Hematopoietic multipotent progenitor cell (in vitro differentiated cells): ENCODE results near the gene RAP1GAP2. TPM values are rescaled to one million over a fixed set of nuclear protein-coding genes. Genes with fewer than 3 reads are reported as not detected.
A peak's percentile ranks its signal among the peaks of the same experiment; 100 is the strongest.
"Not testable (repeated sequence)": the region's sequence is repeated elsewhere in the genome, so short reads cannot be mapped to it uniquely, and the experiment has no call there.

Source experiments
- DNase-seq, 3 donors: peaks; one replicate each; pipeline ENCODE4 v3.0.0-alpha.2; 2011 to 2015; ENCODE audit warnings: low read depth in 2 of 3, low spot score in 2 of 3
- total RNA-seq: library from RNA; depleted of rRNA; stranded (reverse); fragments of >200 nt; gene quantifications from one replicate; pipeline ENCODE4 v1.2.3, GENCODE V29; 2012

The RAP1GAP2 gene
- total RNA-seq, 1 donor = 28.0 TPM

DNA sequence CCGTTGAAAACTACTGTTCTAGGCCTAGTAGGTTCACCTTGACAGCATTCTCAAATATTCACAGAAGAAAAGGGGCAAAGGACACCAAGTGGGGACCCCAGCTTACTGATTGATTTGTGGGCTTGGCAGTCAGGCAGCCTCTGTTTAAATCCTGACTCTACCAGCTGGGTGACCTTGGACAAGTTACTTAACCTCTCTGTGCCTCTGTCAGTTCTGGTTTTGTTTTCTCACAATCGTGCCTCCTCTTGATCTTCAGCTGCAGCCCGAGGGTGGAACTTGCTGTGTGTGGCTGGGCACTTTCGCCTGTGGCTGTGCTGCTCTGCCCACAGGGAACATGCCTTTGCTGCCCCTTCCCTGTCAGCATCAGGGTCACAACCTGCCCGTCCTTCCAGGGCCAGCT, 17.8 kb downstream of the RAP1GAP2 start:
- peak in 1 of 3 donors; percentile 50 for DNase-seq

- DNase-seq = peak; percentile 94 to 95 (median 94)
Measured at GRCh38 chr17:2814481-2815341, 18.5 kb downstream of the RAP1GAP2 start.

GRCh38 chr17:2815781-2816185, 19.5 kb downstream of the RAP1GAP2 start:
- DNase-seq = no peak

DNA sequence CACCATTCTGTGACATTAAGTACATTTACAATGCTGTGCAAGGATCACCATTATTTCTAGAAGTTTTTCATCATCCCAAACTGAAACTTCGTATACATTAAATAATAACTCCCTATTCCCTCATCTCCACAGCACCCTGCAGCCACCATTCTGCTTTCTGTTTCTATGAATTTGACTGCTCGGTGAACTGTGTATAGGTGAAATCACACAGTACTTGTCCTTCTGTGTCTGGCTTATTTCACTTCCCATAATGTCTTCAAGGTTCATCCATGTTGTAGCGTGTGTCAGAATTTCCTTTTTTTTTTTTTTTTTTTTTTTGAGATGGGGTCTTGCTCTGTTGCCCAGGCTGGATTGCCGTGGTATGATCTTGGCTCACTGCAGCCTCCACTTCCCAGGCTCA, 20.4 kb downstream of the RAP1GAP2 start:
- DNase-seq = no peak

DNA sequence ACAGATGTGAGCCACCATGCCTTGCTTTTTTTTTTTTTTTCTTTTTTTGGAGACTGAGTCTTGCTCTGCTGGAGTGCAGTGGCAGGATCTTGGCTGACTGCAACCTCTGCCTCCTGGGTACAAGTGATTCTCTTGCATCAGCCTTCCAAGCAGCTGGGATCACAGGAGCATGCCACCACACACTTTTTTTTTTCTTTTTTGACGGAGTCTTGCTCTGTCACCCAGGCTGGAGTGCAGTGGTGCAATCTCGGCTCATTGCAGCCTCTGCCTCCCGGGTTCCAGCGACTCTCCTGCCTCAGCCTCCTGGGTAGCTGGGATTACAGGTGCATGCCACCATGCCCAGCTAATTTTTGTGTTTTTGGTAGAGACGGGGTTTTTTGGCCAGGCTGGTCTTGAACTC, 23.1 kb downstream of the RAP1GAP2 start:
- not testable (repeated sequence) for DNase-seq

DNA sequence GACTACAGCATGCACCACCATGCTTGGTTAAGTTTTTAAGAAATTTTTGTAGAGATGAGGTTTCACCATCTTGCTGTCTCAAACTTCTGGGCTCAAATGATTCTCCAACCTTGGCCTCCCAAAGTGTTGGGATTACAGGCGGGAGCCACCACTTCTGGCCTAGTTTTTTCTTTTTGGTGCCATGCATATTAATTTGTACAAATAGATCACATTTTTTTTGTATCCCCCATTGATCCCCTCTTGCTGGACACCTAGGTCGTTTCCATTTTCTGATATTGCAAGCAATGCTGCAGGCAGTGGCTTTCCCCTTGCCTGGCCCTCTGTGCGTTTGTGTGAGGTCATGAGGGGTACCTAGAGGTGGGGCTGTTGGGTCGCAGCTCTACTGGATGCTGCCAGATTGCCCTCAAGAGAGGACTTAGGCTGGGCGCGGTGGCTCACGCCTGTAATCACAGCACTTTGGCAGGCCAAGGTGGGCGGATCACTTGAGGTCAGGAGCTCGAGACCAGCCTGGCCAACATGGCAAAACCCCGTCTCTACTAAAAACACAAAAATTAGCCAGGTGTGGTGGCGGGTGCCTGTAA, 23.8 kb downstream of the RAP1GAP2 start:
- DNase-seq = no peak

- DNase-seq = no peak
Measured at GRCh38 chr17:2821868-2822267, 25.6 kb downstream of the RAP1GAP2 start.

GRCh38 chr17:2822358-2822757, 26.1 kb downstream of the RAP1GAP2 start:
- DNase-seq = no peak

DNA sequence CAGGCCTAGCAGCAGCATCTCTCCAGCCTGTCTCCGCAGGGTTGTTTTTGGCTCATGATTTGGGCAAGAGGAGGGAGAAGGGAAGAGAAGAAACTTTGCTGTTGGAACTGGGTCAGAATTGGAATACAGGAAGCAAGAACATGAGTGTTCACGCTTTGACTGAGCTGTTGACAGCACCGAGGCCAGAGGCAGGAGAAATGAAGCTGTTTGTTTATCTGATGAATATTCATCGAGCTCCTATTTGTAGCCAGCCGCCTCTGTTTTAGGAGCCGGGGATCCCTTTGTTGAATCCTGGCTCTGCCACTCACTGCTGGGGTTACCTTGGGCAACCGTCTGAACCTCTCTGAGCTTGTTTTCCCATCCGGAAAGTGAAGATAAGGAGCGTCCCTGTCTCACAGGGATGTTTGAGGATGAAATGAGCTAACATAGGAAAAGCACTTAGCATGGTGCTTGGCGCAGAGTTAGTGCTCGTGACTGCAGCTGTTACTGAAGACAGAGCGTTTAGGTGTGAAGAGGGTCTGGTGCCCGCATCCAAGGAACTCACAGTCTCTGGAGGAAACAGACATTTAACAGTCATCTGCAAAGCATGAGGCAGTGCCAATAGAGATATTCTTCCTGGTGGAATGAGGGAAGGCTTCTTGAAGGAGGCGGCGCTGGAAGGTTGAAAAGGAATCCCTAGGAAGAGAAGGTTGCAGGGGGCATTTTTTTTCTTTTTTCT, 29.2 kb downstream of the RAP1GAP2 start:
- DNase-seq = peak in 1 of 3 donors; percentile 40

DNA sequence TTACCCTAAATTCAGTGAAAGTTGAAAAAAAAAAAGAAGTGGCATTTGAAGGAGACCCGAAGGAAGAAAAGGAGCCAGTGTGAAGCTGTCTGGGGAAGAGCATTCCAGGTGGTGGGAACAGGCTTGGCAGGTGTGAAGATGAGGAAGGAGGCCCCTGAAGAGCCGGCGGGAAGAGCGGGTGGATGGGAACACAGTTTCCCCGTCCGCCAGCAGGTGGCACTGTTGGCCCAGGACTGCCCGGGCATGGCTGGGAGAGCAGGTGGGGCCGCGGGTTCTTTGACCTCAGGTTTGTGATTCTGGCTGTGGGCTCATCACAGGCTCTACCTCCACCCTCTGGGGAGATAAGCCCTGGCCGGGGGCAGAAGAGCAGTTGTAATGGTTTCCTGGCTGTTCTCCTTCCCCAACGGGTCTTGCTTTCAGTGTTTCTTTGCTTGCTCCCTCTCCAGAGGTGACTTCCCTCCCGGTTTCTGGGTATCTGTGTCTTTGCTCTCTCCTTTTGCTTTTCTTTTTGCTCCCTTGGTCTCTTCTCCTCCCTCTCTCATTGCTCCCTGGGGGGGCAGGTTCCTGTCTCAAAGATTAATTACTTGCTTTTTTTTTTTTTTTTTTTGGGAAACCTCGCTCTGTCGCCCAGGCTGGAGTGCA, 32.3 kb downstream of the RAP1GAP2 start:
- peak; percentile 58 to 73 (median 72) for DNase-seq

DNA sequence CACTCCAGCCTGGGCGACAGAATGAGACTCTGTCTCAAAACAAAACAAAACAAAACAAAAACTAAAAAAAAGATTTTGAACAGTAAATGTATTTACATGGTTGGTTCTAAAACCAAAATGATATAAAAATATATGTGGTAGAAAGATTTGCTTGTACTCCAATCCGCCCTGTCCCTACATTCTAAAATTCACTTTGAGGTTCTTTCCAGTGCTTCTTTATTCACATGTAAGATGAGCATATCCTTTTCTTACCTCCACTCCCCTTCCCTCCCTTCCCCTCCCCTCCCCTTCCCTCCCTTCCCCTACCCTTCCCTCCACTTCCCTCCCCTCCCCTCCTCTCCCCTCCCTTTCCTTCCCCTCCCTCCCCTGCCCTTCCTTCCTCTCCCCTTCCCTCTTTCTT, 34.4 kb downstream of the RAP1GAP2 start:
- DNase-seq = no peak

DNA sequence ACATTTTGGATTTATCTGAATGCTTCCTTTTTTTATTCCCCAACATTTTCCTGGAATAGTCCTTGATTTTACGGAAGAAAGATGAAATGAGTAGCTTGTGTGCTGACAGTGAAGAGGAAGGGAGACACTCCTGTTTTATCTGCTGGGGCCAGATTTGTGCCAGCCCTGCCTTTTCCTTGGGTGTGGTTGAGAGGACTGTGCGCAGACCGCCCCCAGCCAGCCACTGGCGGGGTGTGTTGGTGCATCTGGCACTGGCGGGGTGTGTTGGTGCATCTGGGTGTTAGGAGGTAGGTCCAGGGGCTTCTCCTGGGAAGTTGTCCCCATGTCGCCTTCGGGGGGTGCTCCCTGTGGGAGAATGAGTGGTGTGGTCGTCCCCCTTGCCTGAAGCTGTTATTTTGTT, 39.5 kb downstream of the RAP1GAP2 start:
- DNase-seq = no peak

DNA sequence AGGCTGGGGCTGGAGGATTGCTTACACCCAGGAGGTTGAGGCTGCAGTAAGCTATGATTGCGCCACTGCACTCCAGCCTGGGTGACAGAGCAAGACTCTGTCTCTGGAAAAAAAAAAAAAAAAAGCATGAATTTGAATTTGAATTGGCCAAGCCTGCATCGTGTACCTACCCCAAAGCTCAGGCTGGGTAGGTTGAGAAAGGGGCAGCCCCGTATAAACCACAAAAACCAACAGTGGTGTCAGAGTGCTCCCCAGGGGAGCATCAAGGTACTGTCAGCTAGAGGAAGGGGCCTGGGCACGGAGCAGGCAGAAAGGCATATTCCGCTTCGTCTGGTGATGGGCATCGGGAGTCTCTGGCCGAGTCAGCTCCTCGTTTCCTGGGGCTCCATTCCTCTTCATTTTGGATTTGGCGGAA, 40.9 kb downstream of the RAP1GAP2 start:
- peak in 1 of 3 donors; percentile 47 for DNase-seq

- DNase-seq = no peak
Measured at GRCh38 chr17:2841606-2842005, 45.4 kb downstream of the RAP1GAP2 start.

DNA sequence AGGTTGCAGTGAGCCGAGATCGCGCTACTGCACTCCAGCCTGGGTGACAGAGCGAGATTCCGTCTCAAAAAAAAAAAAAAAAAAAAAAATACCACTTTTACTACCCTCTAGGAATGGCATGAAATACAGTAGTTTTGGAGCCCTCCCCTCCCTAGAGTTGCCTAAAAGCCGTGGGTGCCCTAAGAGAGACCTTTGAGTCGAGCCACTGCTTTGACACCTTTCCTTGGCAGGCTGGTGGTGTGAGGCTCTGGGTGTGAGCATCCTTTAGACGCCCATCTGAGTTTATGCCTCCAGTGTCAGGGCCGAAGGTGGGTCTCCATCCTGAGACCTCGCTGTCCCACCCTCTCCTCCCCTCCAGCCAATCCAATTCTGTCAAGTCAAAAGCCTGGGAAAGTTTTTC, 46.2 kb downstream of the RAP1GAP2 start:
- DNase-seq = no peak

DNA sequence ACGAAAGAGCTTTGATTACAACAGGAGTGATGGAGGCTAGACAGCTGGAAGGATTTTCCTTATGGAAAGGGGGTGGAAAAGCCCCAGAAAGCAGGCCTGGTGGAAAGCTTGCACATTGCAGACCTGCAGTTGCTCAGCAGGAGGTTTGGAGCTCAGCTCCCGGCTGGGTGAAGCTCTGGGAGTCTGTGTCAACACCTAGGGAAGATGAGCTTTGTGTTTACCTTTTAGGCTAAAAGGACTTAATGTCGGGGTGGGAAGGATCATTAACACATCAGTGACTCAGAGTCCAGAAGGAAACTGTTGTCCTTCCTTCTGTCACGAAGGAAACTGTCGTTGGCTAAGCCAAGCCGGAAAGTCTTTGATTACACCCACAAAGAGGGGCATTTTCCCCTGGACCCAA, 48.2 kb downstream of the RAP1GAP2 start:
- no peak for DNase-seq

- peak in 1 of 3 donors; percentile 46 for DNase-seq
Measured at GRCh38 chr17:2847381-2848333, 51.4 kb downstream of the RAP1GAP2 start.

DNA sequence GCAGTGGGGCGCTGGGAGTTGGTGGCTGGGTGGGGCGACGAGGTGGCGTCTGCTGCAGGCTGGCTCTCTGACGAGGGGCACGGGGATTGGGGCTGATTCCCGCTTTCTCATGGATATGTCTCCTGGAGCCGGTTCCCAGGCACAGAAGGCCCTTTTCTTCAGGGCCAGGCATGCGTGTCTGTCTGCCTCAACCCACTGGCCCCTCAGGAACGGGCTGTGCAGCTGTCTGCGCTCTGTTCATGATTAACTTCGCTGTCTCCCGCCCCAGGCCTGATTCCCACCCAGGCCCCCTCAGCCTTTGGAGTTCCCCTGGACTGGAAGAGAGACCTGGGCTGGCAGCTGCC, 53.1 kb downstream of the RAP1GAP2 start:
- no peak for DNase-seq

DNA sequence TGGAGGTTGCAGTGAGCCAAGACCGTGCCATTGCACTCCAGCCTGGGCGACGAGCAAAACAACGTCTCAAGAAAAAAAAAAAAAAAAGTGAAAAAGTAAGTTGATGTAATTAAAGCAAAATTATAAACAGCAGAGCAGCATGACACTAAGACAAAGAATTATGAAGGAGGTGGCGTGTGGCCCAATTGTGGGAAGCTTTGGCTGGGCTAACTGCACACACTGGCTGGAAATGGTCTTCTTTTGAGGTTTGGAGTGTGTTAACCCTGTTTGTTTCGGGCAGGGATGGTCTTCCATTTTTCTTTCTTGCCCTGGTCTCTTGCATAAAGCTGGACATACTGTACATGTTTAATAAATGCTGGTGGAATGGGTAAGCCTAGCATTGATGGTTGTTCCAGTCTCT, 54.8 kb downstream of the RAP1GAP2 start:
- no peak for DNase-seq

- DNase-seq = no peak
Measured at GRCh38 chr17:2851615-2852014, 55.4 kb downstream of the RAP1GAP2 start.
